Keratinocyte (primary cell): ENCODE measurements around the gene METTL9. TPM values are rescaled to one million over a fixed set of nuclear protein-coding genes. Genes with fewer than 3 reads are reported as not detected.

Source experiments
- DNase-seq: peaks from one replicate; pipeline ENCODE4 v3.0.0-alpha.2; 2011; ENCODE audit warnings: low read depth, missing footprints, low spot score
- FAIRE-seq: peaks from 2 replicates; lab custom pipeline; 2011; peaks lifted over from hg19 to GRCh38; lab: Jason Lieb, UNC
- H2AFZ ChIP-seq: 2 replicates; pipeline ENCODE4 v1.6.0; 2012; ENCODE audit warnings: low read length, control low read depth, inconsistent platforms; ENCODE audit not compliant: control insufficient read depth
- H3K27ac ChIP-seq: 2 replicates; pipeline ENCODE4 v1.5.1; 2011; ENCODE audit warnings: low read length; ENCODE audit not compliant: control insufficient read depth, insufficient read depth
- H3K27me3 ChIP-seq: 3 replicates; pipeline ENCODE4 v1.6.0; 2011; ENCODE audit warnings: low read length; ENCODE audit not compliant: control insufficient read depth, insufficient read depth; ENCODE audit errors: extremely low read depth
- H3K36me3 ChIP-seq, 2 experiments: 2 replicates in 1 of 2; 3 replicates in 1 of 2; pipeline ENCODE4 v1.5.1; 2011; ENCODE audit warnings: low read length in 2 of 2, mild to moderate bottlenecking in 1 of 2; ENCODE audit not compliant: control insufficient read depth in 2 of 2, insufficient read depth in 2 of 2; ENCODE audit errors: extremely low read depth in 1 of 2
- H3K4me1 ChIP-seq: 3 replicates; pipeline ENCODE4 v1.5.1; 2011; ENCODE audit warnings: low read length; ENCODE audit not compliant: control insufficient read depth, insufficient read depth; ENCODE audit errors: extremely low read depth
- H3K4me2 ChIP-seq: 3 replicates; pipeline ENCODE4 v1.6.0; 2011; ENCODE audit warnings: low read depth, low read length; ENCODE audit not compliant: control insufficient read depth, insufficient read depth; ENCODE audit errors: extremely low read depth
- H3K4me3 ChIP-seq, 3 experiments: fragments of 200-600 bp in 1 of 3; sonication (generic) in 1 of 3; 2 replicates in 2 of 3; 3 replicates in 1 of 3; pipeline ENCODE4 v1.5.1; 2011 to 2016; ENCODE audit warnings: low read length in 3 of 3, mild to moderate bottlenecking in 3 of 3, control low read depth in 2 of 3, inconsistent platforms in 1 of 3, low read depth in 1 of 3, mixed read lengths in 1 of 3, mixed run types in 1 of 3, moderate library complexity in 1 of 3; ENCODE audit not compliant: control insufficient read depth in 2 of 3, insufficient read depth in 2 of 3; ENCODE audit errors: extremely low read depth in 1 of 3
- H3K79me2 ChIP-seq: 2 replicates; pipeline ENCODE4 v1.6.0; 2012; ENCODE audit warnings: low read length; ENCODE audit not compliant: control insufficient read depth, insufficient read depth
- H3K9ac ChIP-seq: 3 replicates; pipeline ENCODE4 v1.6.0; 2011; ENCODE audit warnings: low read length; ENCODE audit not compliant: control insufficient read depth, insufficient read depth; ENCODE audit errors: extremely low read depth
- H3K9me1 ChIP-seq: 3 replicates; pipeline ENCODE4 v1.6.0; 2011; ENCODE audit warnings: low read length; ENCODE audit not compliant: control insufficient read depth, insufficient read depth; ENCODE audit errors: extremely low read depth
- H3K9me3 ChIP-seq: 2 replicates; pipeline ENCODE4 v1.5.1; 2012; ENCODE audit warnings: low read depth, low read length; ENCODE audit not compliant: control insufficient read depth
- H4K20me1 ChIP-seq: 3 replicates; pipeline ENCODE4 v1.6.0; 2011; ENCODE audit warnings: low read length; ENCODE audit not compliant: control insufficient read depth, insufficient read depth; ENCODE audit errors: extremely low read depth
- EZH2 ChIP-seq: IDR thresholded peaks from one replicate; pipeline ENCODE4 v1.6.1; 2012; ENCODE audit warnings: inconsistent platforms, mild to moderate bottlenecking, low read length, moderate library complexity
- dilution Hi-C: fragments of 300-500 bp; cut with MboI; formaldehyde crosslinking; loops from one replicate; pipeline ENCODE4 v1.7.0; 2020; ENCODE audit warnings: low sequenced_read_pairs; ENCODE audit not compliant: extremely low pct_ligation_motif_present
- polyA plus RNA-seq, 5 experiments: library from polyadenylated mRNA; depleted of rRNA in 3 of 5; stranded (reverse) in 3 of 5; stranded (forward) in 1 of 5; unstranded in 1 of 5; fragments of >200 nt; gene quantifications; 1 replicate in 1 of 5; 2 replicates in 3 of 5; 3 replicates in 1 of 5; pipeline versions ENCODE4 v1.2.1 to v1.2.3, GENCODE V29; 2011 to 2012; ENCODE audit warnings: missing spikeins in 2 of 5, low read depth in 1 of 5, low replicate concordance in 1 of 5
- TF ChIP-seq, protein P1 (sequence below), 3 experiments: IDR thresholded peaks in 1 of 3; conservative IDR thresholded peaks in 1 of 3; optimal IDR thresholded peaks in 1 of 3; 2 replicates in 2 of 3; 3 replicates in 1 of 3; pipeline versions ENCODE3 to v1.5.1; 2011; ENCODE audit warnings: low read length in 3 of 3, mild to moderate bottlenecking in 3 of 3, moderate library complexity in 2 of 3, control low read depth in 1 of 3, inconsistent platforms in 1 of 3; ENCODE audit not compliant: insufficient read depth in 2 of 3; ENCODE audit errors: extremely low read depth in 1 of 3

Gene METTL9
- polyA plus RNA-seq, 1 donor (not counting 4 experiments of a cell fraction or from before 2014, with no cell fraction given), result 108 TPM

DNA sequence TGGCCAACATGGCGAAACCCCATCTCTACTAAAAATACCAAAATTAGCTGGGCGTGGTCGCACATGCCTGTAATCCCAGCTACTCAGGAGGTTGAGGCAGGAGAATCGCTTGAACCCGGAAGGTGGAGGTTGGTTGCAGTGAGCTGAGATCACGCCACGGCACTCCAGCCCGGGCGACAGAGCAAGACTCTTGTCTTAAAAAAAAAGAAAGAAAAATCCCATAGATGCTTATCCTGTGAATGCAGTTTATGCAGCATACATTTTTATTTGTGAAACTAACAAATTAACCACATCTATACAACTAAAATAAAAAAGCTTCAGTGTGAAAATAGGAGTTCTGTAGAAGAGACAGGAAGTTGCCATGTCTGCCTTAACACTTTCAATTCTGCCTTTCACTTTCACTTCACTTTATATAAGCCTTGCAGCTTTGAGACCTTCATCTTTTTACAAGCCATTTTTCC is 45.9 kb downstream of the METTL9 start:
- peaks cover 14% of the 10 kb centered on the region for H3K79me2 ChIP-seq
- no peak overlapping the region for H3K4me2 ChIP-seq
- no peak for FAIRE-seq
- H3K4me3 ChIP-seq, result no peak overlapping the region
- no peaks in the 10 kb centered on the region for H3K9me1 ChIP-seq
- H4K20me1 ChIP-seq, result peaks cover 4% of the 10 kb centered on the region
- H3K9me3 ChIP-seq, result no peaks in the 10 kb centered on the region
- TF ChIP-seq, protein P1, sequence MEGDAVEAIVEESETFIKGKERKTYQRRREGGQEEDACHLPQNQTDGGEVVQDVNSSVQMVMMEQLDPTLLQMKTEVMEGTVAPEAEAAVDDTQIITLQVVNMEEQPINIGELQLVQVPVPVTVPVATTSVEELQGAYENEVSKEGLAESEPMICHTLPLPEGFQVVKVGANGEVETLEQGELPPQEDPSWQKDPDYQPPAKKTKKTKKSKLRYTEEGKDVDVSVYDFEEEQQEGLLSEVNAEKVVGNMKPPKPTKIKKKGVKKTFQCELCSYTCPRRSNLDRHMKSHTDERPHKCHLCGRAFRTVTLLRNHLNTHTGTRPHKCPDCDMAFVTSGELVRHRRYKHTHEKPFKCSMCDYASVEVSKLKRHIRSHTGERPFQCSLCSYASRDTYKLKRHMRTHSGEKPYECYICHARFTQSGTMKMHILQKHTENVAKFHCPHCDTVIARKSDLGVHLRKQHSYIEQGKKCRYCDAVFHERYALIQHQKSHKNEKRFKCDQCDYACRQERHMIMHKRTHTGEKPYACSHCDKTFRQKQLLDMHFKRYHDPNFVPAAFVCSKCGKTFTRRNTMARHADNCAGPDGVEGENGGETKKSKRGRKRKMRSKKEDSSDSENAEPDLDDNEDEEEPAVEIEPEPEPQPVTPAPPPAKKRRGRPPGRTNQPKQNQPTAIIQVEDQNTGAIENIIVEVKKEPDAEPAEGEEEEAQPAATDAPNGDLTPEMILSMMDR (optimal IDR thresholded peaks at IDR 0.05 in 1 of 3, IDR thresholded peaks at IDR 0.05 in 1 of 3, conservative IDR thresholded peaks at IDR 0.05 in 1 of 3; ENCODE audit: extremely low read depth in 1 of 3, insufficient read depth in 2 of 3, low read length in 3 of 3), result no peak
- TF ChIP-seq EZH2, result no peak
- no peak overlapping the region for H3K9ac ChIP-seq
- H2AFZ ChIP-seq, result no peak overlapping the region
- dilution Hi-C loops, result no loop called here
- peaks cover 5 to 6% of the 10 kb centered on the region in 2 experiments for H3K36me3 ChIP-seq
- no peak for DNase-seq
- no peak overlapping the region for H3K27ac ChIP-seq
- H3K27me3 ChIP-seq, result no peaks in the 10 kb centered on the region
- peaks cover 6% of the 10 kb centered on the region for H3K4me1 ChIP-seq

DNA sequence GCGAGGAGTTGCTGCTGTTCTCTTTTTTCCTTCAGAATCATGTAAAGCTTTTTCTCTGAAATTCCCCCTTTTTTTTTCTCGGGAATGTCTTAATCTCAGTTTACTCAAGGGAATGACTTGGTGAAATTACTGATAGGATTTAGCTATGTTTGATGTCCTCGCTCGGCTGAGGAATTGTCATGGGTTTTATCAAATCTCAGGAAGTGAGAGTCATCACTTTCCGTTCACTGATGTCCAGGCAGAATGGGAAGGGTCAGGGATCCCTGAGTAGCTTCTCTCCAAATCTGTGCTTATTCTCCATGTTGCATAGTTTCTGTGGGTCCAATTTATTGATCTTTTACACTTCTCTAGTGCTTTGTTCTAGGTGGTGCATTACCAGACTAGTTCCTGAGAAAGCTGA is 46.7 kb downstream of the METTL9 start:
- TF ChIP-seq EZH2, result no peak
- TF ChIP-seq, protein P1 (optimal IDR thresholded peaks at IDR 0.05 in 1 of 3, IDR thresholded peaks at IDR 0.05 in 1 of 3, conservative IDR thresholded peaks at IDR 0.05 in 1 of 3; ENCODE audit: extremely low read depth in 1 of 3, insufficient read depth in 2 of 3, low read length in 3 of 3), result no peak
- Histone ChIP-seq H3K4me2 (no peak overlapping the region), H3K9me1 (no peaks in the 10 kb centered on the region), H3K27ac (no peak overlapping the region), H3K36me3 (peaks cover 5 to 6% of the 10 kb centered on the region in 2 experiments), H3K79me2 (peaks cover 12% of the 10 kb centered on the region), H3K27me3 (no peaks in the 10 kb centered on the region), H3K9ac (no peak overlapping the region), H3K4me3 (no peak overlapping the region), H3K9me3 (no peaks in the 10 kb centered on the region), H4K20me1 (peaks cover 4% of the 10 kb centered on the region), H3K4me1 (peaks cover 6% of the 10 kb centered on the region), H2AFZ (no peak overlapping the region)
- FAIRE-seq, result no peak
- dilution Hi-C loops, result no loop called here
- no peak for DNase-seq
